Measurements from ENCODE around the gene ERAP2.

The ERAP2 gene

DNA sequence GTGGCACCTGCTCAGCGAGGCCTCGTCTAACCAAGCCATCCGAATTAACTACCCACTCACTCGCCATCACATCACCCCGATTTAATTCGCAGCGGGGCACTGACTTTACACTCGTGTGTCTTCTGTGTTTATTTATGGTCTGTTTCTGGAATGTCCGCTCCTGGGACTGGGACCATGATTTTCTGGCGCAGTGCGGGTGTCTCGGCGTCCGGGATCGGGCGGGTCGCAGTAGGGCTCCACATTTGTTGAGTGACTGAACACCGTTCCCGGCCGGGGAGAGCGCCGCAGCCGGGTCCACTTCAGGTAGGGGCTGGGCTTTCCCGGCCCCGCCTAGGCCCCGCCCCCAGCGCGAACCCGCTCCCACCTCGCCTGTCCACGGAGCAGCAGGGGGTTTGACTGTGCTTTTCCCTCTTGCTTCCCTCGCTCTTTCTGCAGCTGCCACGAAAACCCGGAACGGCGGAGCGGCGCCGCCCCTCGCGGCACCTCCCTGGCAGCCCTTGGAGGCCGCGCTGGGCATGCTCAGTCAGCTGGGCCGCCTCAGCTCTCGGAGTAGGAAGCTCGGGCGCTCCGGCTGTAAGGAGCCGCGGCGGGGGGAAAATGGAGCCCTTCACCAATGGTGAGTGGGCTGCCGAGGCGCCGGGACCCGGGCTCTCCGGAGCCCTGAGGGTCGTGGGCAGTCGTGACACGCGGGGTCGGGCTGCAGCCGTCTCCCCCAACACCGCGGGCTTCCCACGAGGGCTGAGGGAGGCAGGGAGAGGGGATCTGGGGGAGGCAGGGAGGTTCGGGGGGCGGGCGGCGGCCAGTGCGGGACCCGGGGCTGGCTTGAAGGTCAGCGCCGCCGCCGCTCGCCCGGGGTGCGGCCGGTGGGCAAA lies 59.5 kb downstream of the ERAP2 start, which contains the start of gene LNPEP:
TSS of gene LNPEP (plus strand) at position 522 of the 872 bp plus-strand sequence. CDS start at position 598, 76 bp downstream.
- DNase-seq: peak; percentile 97

DNA sequence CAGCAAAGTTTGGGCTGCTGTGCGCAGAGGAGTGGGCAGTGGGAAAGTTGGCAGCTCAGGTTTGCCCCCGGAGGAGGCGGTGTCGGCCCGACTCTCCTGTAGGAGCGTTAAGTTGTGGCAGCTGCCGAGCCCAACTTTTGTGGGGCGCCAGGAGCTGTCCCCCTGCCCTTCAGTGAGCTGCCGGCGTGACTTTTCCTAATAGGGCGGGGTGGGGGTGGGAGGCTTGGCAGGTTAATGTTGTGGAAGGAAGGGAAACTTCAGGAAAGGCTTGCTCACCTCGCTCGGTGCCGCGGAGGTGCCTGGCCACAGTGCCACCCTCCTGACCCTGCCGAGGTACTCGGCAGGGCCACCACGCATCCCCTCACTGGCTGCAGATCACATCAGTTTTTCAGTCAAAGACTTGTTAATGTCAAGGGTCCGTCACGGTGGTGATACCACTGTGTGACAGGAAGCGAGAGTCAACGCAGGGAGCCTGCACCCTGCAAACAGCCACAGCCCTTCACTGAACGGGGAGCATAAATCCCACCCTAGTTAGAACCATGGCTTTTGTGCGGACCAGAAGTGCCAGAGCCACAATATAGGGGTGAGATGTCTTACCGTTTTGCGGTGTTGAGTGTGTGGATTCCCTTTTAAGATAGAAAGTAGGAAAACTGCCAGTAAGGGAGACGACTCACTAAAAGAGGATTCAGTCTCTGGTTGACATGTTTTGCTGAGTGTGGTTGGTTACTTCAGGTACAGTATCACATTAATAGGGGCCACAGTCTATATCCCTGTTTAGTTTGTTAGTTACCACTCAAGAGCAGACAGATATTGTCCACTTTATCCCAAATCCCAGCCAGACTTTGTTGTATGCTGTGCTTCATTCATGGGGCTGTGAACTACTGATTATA lies 60.4 kb downstream of the ERAP2 start:
- DNase-seq: peak; percentile 11

- no peak for DNase-seq
These were observed 64.3 kb downstream of the ERAP2 start for GRCh38 chr5:96940586-96940985.

- no peak for DNase-seq
These were observed 64.8 kb downstream of the ERAP2 start for GRCh38 chr5:96941140-96941539.

GRCh38 chr5:96942078-96942477 lies 65.8 kb downstream of the ERAP2 start:
- no peak for DNase-seq

- no peak for DNase-seq
These were observed 66.6 kb downstream of the ERAP2 start for GRCh38 chr5:96942911-96943310.

GRCh38 chr5:96943799-96944198 lies 67.5 kb downstream of the ERAP2 start:
- no peak for DNase-seq

DNA sequence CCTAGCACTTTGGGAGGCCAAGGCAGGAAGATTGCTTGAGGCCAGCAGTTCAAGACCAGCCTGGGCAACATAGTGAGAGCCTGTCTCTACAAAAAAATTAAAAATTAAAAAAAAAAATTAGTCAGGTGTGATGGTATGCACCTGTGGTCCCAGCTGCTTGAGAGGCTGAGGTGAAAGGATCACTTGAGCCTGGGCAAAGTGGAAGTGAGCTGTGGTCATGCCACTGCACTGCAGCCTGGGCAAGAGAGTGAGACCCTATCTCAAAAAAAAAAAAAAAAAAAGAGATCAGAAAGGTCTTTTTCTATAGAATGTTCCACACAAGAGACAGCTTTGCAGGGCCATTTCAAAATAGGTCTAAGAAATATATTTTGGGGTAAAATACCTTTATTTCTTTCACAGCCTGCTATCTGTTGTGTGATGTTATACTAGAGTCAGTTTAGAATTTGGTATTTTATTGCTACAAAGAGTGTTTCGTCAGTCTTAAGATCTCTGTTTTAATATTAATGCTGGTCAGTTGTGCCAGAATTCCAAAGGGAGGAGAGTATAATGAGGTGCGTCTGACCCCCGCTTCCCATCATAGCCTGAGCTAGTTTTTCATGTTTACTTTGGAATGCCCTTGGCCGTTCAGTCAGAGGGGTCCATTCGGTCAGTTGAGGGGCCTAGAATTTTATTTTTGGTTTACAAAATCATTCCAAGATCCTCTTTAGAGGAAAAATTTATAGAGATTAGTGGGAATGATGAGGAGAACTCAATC lies 69.0 kb downstream of the ERAP2 start:
- DNase-seq: no peak

DNA sequence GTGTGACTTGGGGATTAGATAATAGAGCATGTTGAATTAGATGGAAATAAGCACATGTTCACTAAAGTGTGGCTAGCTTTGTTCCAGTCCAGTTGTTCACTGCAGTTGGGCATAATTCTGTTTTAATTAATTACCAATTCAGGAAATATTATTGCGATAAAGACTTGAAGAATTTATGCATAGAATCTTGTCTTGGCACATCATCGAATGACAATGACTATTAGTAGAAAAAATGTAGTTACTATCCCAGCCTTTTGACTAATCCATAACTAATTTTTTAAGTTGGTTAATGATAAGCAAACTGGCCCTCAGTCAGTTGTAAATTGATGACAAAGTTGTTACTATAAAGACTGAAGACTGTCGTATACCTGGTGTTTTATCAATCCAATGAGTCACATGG lies 70.1 kb downstream of the ERAP2 start:
- no peak for DNase-seq

- no peak for DNase-seq
These were observed 75.9 kb downstream of the ERAP2 start for GRCh38 chr5:96952118-96952750.

- DNase-seq: no peak
These were observed 76.9 kb downstream of the ERAP2 start for GRCh38 chr5:96952974-96953730.

DNA sequence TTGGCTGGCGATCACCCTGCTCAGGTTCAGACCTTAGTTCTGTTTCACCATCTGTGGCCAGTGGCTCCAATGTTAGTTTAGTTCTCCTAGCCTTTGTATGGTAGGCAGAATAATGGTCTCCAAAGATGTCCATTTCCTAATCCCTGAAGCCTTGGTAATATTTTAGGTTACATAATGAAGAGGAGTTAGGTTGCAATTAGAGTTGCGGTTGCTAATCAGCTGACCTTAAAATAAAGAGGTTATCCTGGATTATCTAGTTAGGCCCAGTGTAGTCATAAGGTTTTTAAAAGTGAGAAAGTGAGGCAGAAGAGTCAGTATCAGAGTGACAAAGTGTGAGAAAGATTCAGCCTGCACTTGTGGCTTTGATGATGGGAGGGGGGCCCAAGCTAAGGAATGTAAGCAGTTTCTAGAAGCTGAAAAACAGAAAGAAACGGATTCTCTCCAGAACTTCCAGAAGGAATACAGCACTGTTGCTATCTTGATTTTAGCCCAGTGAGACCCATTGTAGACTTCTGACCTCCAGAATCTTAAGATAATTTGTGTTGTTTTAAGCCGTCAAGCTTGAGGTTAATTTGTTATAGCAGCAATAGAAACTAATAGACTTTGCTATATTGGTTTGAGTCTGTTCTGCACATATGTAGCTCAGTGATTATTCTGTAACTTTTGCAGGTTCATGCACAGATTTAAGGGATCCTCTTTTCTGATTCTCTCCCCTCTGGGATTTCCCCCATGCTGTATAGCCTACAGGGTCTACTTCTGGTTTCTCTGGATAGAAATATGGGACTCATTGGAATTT lies 81.2 kb downstream of the ERAP2 start:
- DNase-seq: no peak

DNA sequence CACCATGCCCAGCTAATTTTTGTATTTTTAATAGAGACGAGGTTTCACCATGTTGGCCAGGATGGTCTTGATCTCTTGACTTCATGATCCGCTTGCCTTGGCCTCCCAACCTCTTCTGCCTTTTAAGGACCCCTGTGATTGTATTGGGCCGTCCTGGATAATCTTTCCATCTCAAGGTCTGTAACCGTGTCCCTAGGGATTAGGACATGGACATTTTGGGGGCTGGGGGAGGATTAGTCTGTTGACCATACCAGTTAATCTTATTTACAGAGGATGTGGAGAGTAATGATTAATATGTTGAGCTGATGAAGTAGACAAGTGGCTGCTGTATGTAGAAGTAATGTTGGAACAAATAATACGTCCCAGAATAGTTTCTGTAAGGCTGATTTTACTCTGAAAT lies 82.7 kb downstream of the ERAP2 start:
- no peak for DNase-seq

- no peak for DNase-seq
These were observed 84.8 kb downstream of the ERAP2 start for GRCh38 chr5:96961053-96961452.

- DNase-seq: no peak
These were observed 86.3 kb downstream of the ERAP2 start for GRCh38 chr5:96962540-96962991.

DNA sequence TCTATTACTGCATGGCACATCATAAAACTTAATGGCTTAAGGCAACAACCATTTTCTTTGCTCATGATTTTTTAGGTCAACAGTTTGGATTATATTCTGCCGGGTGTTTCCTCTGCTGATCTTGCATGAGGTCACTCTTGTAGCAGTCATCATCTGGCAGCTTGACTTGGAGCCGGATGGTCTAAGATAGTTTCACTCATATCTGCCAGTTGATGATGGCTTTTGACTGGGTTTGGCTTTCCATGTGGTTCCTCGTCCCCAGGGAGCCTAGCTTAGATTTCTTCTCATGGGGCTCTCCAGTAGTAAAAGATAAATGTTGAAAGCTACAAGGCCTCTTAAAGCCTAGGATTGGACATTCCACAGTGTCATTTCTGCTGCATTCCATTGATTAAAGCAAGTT lies 87.0 kb downstream of the ERAP2 start:
- no peak for DNase-seq

- DNase-seq: no peak
These were observed 90.5 kb downstream of the ERAP2 start for GRCh38 chr5:96966801-96967200.

DNA sequence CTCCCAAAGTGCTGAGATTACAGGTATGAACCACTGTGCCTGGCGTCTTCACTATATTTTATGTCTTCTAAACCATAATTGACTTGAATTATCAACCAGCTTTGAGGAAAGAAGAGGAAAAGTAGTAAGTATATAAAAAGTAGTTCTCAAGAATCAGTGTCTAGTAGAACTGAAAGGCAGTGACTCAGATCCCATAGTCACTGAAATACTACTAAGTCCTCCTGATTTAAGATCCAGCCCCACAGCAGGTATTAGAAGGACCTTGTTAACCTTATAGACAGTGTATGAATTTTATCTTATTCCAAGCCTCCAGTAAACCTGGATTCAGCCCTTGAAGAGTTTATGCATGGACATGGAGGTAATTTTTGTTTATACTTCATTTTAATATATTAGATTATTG lies 91.1 kb downstream of the ERAP2 start:
- no peak for DNase-seq

DNA sequence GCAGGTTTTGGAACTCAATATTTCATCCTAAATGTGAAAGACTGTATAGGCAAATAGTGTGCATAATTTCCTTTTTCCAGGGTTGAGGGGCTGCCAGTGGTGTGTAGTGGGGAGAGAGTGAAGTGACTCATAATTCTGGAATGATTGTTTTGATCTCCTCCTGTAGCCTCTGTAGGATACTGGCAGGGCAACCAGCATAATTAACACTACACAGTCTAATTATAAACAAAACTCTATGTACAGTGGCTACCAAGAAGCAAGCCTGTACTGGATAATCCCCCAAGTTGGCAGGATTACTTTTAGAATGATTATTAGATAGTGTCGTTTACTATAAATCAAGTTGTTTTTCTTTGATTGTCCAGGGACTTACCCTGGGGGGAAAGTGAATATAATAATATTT lies 91.8 kb downstream of the ERAP2 start:
- DNase-seq: no peak

- no peak for DNase-seq
These were observed 92.3 kb downstream of the ERAP2 start for GRCh38 chr5:96968614-96969013.

Measured in GDM1 (cell line).